ENCODE measurements around the gene ZSWIM7.

ZSWIM7 gene

GRCh38 chr17:15972497-15972951, 27.0 kb downstream of the ZSWIM7 start:
- H3K4me3 ChIP-seq (ENCODE audit: low read length), result no peak overlapping the region
- no peaks in the 10 kb centered on the region for H3K9me3 ChIP-seq (ENCODE audit: control insufficient read depth, insufficient read depth, low read length)
- H3K79me2 ChIP-seq (ENCODE audit: control insufficient read depth, low read length), result no peaks in the 10 kb centered on the region
- H3K4me1 ChIP-seq (ENCODE audit: control insufficient read depth, low read length), result no peaks in the 10 kb centered on the region
- peaks cover 6% of the 10 kb centered on the region for H3K36me3 ChIP-seq (ENCODE audit: control insufficient read depth, low read length)
- no peaks in the 10 kb centered on the region for H3K27me3 ChIP-seq (ENCODE audit: control insufficient read depth, low read length)
- H3K4me2 ChIP-seq (ENCODE audit: low read length), result no peak overlapping the region
- H3K9me2 ChIP-seq (replicated peaks; ENCODE audit: control insufficient read depth, low read length), result no peaks in the 10 kb centered on the region
- no peaks in the 10 kb centered on the region for H4K20me1 ChIP-seq (ENCODE audit: control insufficient read depth, insufficient read depth, low read depth, low read length)
- TF ChIP-seq EZH2phosphoT487 (IDR thresholded peaks at IDR 0.05; ENCODE audit: borderline replicate concordance, low read length) (no peak), CTCF (IDR thresholded peaks at IDR 0.05; ENCODE audit: low read depth, low read length, poor library complexity, severe bottlenecking) (no peak)
- H3F3A ChIP-seq (ENCODE audit: control insufficient read depth, insufficient read depth), result no peaks in the 10 kb centered on the region
- H3K27ac ChIP-seq (ENCODE audit: low read depth, low read length), result no peak overlapping the region

GRCh38 chr17:15971882-15972281, 27.6 kb downstream of the ZSWIM7 start:
- Histone ChIP-seq H3K9me3 (ENCODE audit: control insufficient read depth, insufficient read depth, low read length) (no peaks in the 10 kb centered on the region), H3K27me3 (ENCODE audit: control insufficient read depth, low read length) (no peaks in the 10 kb centered on the region), H3K4me2 (ENCODE audit: low read length) (no peak overlapping the region), H3F3A (ENCODE audit: control insufficient read depth, insufficient read depth) (no peaks in the 10 kb centered on the region), H3K4me1 (ENCODE audit: control insufficient read depth, low read length) (no peaks in the 10 kb centered on the region), H3K4me3 (ENCODE audit: low read length) (no peak overlapping the region), H3K79me2 (ENCODE audit: control insufficient read depth, low read length) (no peaks in the 10 kb centered on the region), H3K36me3 (ENCODE audit: control insufficient read depth, low read length) (peaks cover 4% of the 10 kb centered on the region), H3K27ac (ENCODE audit: low read depth, low read length) (no peak overlapping the region), H4K20me1 (ENCODE audit: control insufficient read depth, insufficient read depth, low read depth, low read length) (no peaks in the 10 kb centered on the region), H3K9me2 (replicated peaks; ENCODE audit: control insufficient read depth, low read length) (no peaks in the 10 kb centered on the region)
- TF ChIP-seq EZH2phosphoT487 (IDR thresholded peaks at IDR 0.05; ENCODE audit: borderline replicate concordance, low read length) (no peak), CTCF (IDR thresholded peaks at IDR 0.05; ENCODE audit: low read depth, low read length, poor library complexity, severe bottlenecking) (no peak)

- Histone ChIP-seq H3K9me3 (ENCODE audit: control insufficient read depth, insufficient read depth, low read length) (no peaks in the 10 kb centered on the region), H3K27me3 (ENCODE audit: control insufficient read depth, low read length) (peaks cover 3% of the 10 kb centered on the region), H3K27ac (ENCODE audit: low read depth, low read length) (no peak overlapping the region), H3K4me1 (ENCODE audit: control insufficient read depth, low read length) (no peaks in the 10 kb centered on the region), H4K20me1 (ENCODE audit: control insufficient read depth, insufficient read depth, low read depth, low read length) (no peaks in the 10 kb centered on the region), H3K9me2 (replicated peaks; ENCODE audit: control insufficient read depth, low read length) (no peaks in the 10 kb centered on the region), H3K4me3 (ENCODE audit: low read length) (no peak overlapping the region), H3K4me2 (ENCODE audit: low read length) (no peak overlapping the region), H3K79me2 (ENCODE audit: control insufficient read depth, low read length) (no peaks in the 10 kb centered on the region), H3K36me3 (ENCODE audit: control insufficient read depth, low read length) (no peaks in the 10 kb centered on the region), H3F3A (ENCODE audit: control insufficient read depth, insufficient read depth) (no peaks in the 10 kb centered on the region)
- no peak for TF ChIP-seq EZH2phosphoT487 (IDR thresholded peaks at IDR 0.05; ENCODE audit: borderline replicate concordance, low read length)
- no peak for TF ChIP-seq CTCF (IDR thresholded peaks at IDR 0.05; ENCODE audit: low read depth, low read length, poor library complexity, severe bottlenecking)
These were observed 28.3 kb downstream of the ZSWIM7 start for GRCh38 chr17:15971098-15971678.

Data from DOHH2 (cell line).